H1 (cell line): ENCODE data around the gene SMG9. TPM values are rescaled to one million over a fixed set of nuclear protein-coding genes. Genes with fewer than 3 reads are reported as not detected.
A peak's percentile ranks its signal among the peaks of the same experiment; 100 is the strongest.

Experiments
- CTCF ChIA-PET: fragments of 300-600 bp; sonication (Branson Sonifier 250); formaldehyde crosslinking; loops from one replicate; lab custom pipeline; 2021; ENCODE audit not compliant: partially characterized antibody; lab: Charles Lee
- POLR2A ChIA-PET: fragments of 300-600 bp; sonication (Branson Sonifier 250); formaldehyde crosslinking; loops from one replicate; lab custom pipeline; 2021; ENCODE audit warnings: inconsistent platforms; ENCODE audit not compliant: partially characterized antibody; lab: Charles Lee
- DNase-seq, 2 experiments: peaks; one replicate each; pipeline versions ENCODE4 v3.0.0 to v3.0.0-alpha.2; 2010 to 2022; ENCODE audit warnings: low spot score in 2 of 2, low read depth in 1 of 2, mixed read lengths in 1 of 2
- FAIRE-seq: peaks from 2 replicates; lab custom pipeline; 2011; peaks lifted over from hg19 to GRCh38; lab: Jason Lieb, UNC
- H2AFZ ChIP-seq: 2 replicates; pipeline ENCODE4 v1.8.1; 2012; ENCODE audit warnings: low read length, inconsistent platforms
- H2AK5ac ChIP-seq: 2 replicates; pipeline ENCODE4 v1.6.1; 2013; ENCODE audit warnings: low read depth, low read length
- H2BK120ac ChIP-seq: replicated peaks from 2 replicates; pipeline ENCODE3; 2013; ENCODE audit warnings: low read depth, low read length, inconsistent platforms
- H2BK12ac ChIP-seq: 2 replicates; pipeline ENCODE4 v1.6.1; 2013; ENCODE audit warnings: low read depth, low read length
- H2BK15ac ChIP-seq: 2 replicates; pipeline ENCODE4 v1.6.1; 2013; ENCODE audit warnings: low read length
- H2BK20ac ChIP-seq: 2 replicates; pipeline ENCODE4 v1.6.1; 2013; ENCODE audit warnings: low read length
- H2BK5ac ChIP-seq: 2 replicates; pipeline ENCODE4 v1.6.1; 2013; ENCODE audit warnings: low read depth, low read length
- H3K14ac ChIP-seq: 2 replicates; pipeline ENCODE4 v1.6.1; 2013; ENCODE audit warnings: inconsistent platforms; ENCODE audit not compliant: insufficient read length
- H3K18ac ChIP-seq: 2 replicates; pipeline ENCODE4 v1.6.1; 2013; ENCODE audit warnings: low read length; ENCODE audit errors: extremely low read depth
- H3K23ac ChIP-seq: 2 replicates; pipeline ENCODE4 v1.6.1; 2013; ENCODE audit warnings: inconsistent platforms; ENCODE audit not compliant: insufficient read length
- H3K23me2 ChIP-seq: 2 replicates; pipeline ENCODE4 v1.6.1; 2013; ENCODE audit warnings: low read depth, low read length
- H3K27ac ChIP-seq: 2 replicates; pipeline ENCODE4 v1.6.1; 2011; ENCODE audit warnings: low read depth, low read length, inconsistent platforms
- H3K27me3 ChIP-seq, 4 experiments: replicated peaks in 1 of 4; 1 replicate in 1 of 4; 2 replicates in 3 of 4; pipeline versions ENCODE4 v1.6.1 to v1.8.1; 2011 to 2013; ENCODE audit warnings: low read length in 3 of 4, mild to moderate bottlenecking in 3 of 4, inconsistent platforms in 2 of 4, mixed read lengths in 2 of 4, moderate library complexity in 1 of 4; ENCODE audit not compliant: control insufficient read depth in 3 of 4, insufficient read depth in 3 of 4; ENCODE audit errors: extremely low read depth in 1 of 4
- H3K36me3 ChIP-seq, 4 experiments: 2 replicates each; pipeline versions ENCODE4 v1.6.1 to v1.8.1; 2011 to 2013; ENCODE audit warnings: mild to moderate bottlenecking in 4 of 4, low read length in 3 of 4, moderate library complexity in 2 of 4, control low read depth in 1 of 4, inconsistent platforms in 1 of 4; ENCODE audit not compliant: insufficient read depth in 4 of 4, control insufficient read depth in 2 of 4
- H3K4ac ChIP-seq: replicated peaks from 2 replicates; pipeline ENCODE3; 2013; ENCODE audit warnings: low read length, low read depth, mixed read lengths, inconsistent platforms; ENCODE audit not compliant: insufficient read length
- H3K4me1 ChIP-seq, 4 experiments: replicated peaks in 1 of 4; 1 replicate in 1 of 4; 2 replicates in 3 of 4; pipeline versions ENCODE4 v1.6.1 to v1.8.1; 2011 to 2013; ENCODE audit warnings: low read length in 3 of 4, inconsistent platforms in 2 of 4, mixed read lengths in 1 of 4; ENCODE audit not compliant: insufficient read depth in 4 of 4, control insufficient read depth in 3 of 4
- H3K4me2 ChIP-seq, 2 experiments: 2 replicates each; pipeline versions ENCODE4 v1.6.1 to v1.8.1; 2011 to 2013; ENCODE audit warnings: low read depth in 2 of 2, low read length in 2 of 2, control low read depth in 1 of 2, inconsistent platforms in 1 of 2, mild to moderate bottlenecking in 1 of 2; ENCODE audit not compliant: insufficient read depth in 1 of 2
- H3K4me3 ChIP-seq, 4 experiments: fragments of 200-600, 300-600 bp in 1 of 4; sonication (generic), shearing (Covaris generic), sonication (Bioruptor Twin) in 1 of 4; 2 replicates each; pipeline versions ENCODE4 v1.5.1 to v1.8.1; 2011 to 2016; ENCODE audit warnings: low read length in 4 of 4, low read depth in 3 of 4, control low read depth in 2 of 4, inconsistent platforms in 2 of 4, mild to moderate bottlenecking in 2 of 4, mixed read lengths in 1 of 4, moderate library complexity in 1 of 4; ENCODE audit not compliant: insufficient read depth in 2 of 4; ENCODE audit errors: extremely low read depth in 1 of 4
- H3K56ac ChIP-seq: replicated peaks from 2 replicates; pipeline ENCODE3; 2013; ENCODE audit warnings: low read depth, mild to moderate bottlenecking, mixed read lengths, low read length, inconsistent platforms; ENCODE audit not compliant: insufficient read length
- H3K79me1 ChIP-seq: 2 replicates; pipeline ENCODE4 v1.6.1; 2013; ENCODE audit warnings: low read depth, low read length, control low read depth
- H3K79me2 ChIP-seq, 2 experiments: 2 replicates each; pipeline versions ENCODE4 v1.6.1 to v1.8.1; 2012 to 2013; ENCODE audit warnings: low read length in 2 of 2, mild to moderate bottlenecking in 2 of 2, inconsistent platforms in 1 of 2; ENCODE audit not compliant: insufficient read depth in 2 of 2, control insufficient read depth in 1 of 2
- H3K9ac ChIP-seq, 4 experiments: replicated peaks in 1 of 4; 1 replicate in 1 of 4; 2 replicates in 3 of 4; pipeline versions ENCODE4 v1.6.1 to v1.8.1; 2011 to 2013; ENCODE audit warnings: low read depth in 3 of 4, low read length in 3 of 4, control low read depth in 2 of 4, mild to moderate bottlenecking in 2 of 4, moderate library complexity in 2 of 4, inconsistent platforms in 1 of 4; ENCODE audit errors: extremely low read depth in 1 of 4
- H3K9me3 ChIP-seq, 2 experiments: 2 replicates each; pipeline versions ENCODE4 v1.6.1 to v1.8.1; 2012 to 2013; ENCODE audit warnings: mild to moderate bottlenecking in 2 of 2, moderate library complexity in 2 of 2, control low read depth in 1 of 2, inconsistent platforms in 1 of 2, low read depth in 1 of 2, low read length in 1 of 2, mixed read lengths in 1 of 2; ENCODE audit not compliant: insufficient read depth in 2 of 2
- H4K20me1 ChIP-seq, 2 experiments: replicated peaks in 1 of 2; 2 replicates each; pipeline versions ENCODE3 to v1.8.1; 2011 to 2013; ENCODE audit warnings: inconsistent platforms in 2 of 2, low read length in 2 of 2, mild to moderate bottlenecking in 1 of 2; ENCODE audit not compliant: insufficient read depth in 2 of 2, control insufficient read depth in 1 of 2
- H4K5ac ChIP-seq: 2 replicates; pipeline ENCODE4 v1.6.1; 2013; ENCODE audit warnings: low read length, low read depth, mixed read lengths, inconsistent platforms; ENCODE audit not compliant: insufficient read length
- H4K8ac ChIP-seq: 2 replicates; pipeline ENCODE4 v1.8.0; 2013; ENCODE audit warnings: mild to moderate bottlenecking, moderate library complexity, low read length, inconsistent platforms; ENCODE audit not compliant: insufficient read depth; ENCODE audit errors: extremely low read depth
- H4K91ac ChIP-seq: replicated peaks from 2 replicates; pipeline ENCODE3; 2013; ENCODE audit warnings: low read length, mixed read lengths, inconsistent platforms; ENCODE audit not compliant: insufficient read length
- CHD2 ChIP-seq: IDR thresholded peaks from 2 replicates; pipeline ENCODE4 v1.6.1; 2012; ENCODE audit warnings: low read length, improper control_type of control experiment
- CTBP2 ChIP-seq: IDR thresholded peaks from 2 replicates; pipeline ENCODE4 v1.7.0; 2011; ENCODE audit warnings: borderline replicate concordance, mild to moderate bottlenecking, moderate library complexity, mixed read lengths, low read length; ENCODE audit not compliant: insufficient read depth, insufficient read length
- EZH2 ChIP-seq: fragments of 200-600 bp; sonication (generic); IDR thresholded peaks from 2 replicates; pipeline ENCODE4 v1.7.1; 2012; ENCODE audit warnings: low read depth, mild to moderate bottlenecking, moderate library complexity, low read length, inconsistent platforms; ENCODE audit not compliant: severe bottlenecking
- HDAC2 ChIP-seq, 2 experiments: fragments of 300-600 bp in 1 of 2; sonication (generic) in 1 of 2; IDR thresholded peaks; 2 replicates each; pipeline ENCODE4 v1.6.1; 2011 to 2012; ENCODE audit warnings: low read depth in 2 of 2, low read length in 2 of 2, mild to moderate bottlenecking in 2 of 2, moderate library complexity in 2 of 2, borderline replicate concordance in 1 of 2, inconsistent platforms in 1 of 2
- JUN ChIP-seq: IDR thresholded peaks from 2 replicates; pipeline ENCODE4 v1.6.1; 2011; ENCODE audit warnings: low read depth, mild to moderate bottlenecking, improper control_type of control experiment, low read length
- KDM1A ChIP-seq: fragments of 200-600, 300-600 bp; sonication (generic); IDR thresholded peaks from 2 replicates; pipeline ENCODE4 v1.7.1; 2016; ENCODE audit warnings: mild to moderate bottlenecking, low read length, borderline replicate concordance
- POLR2AphosphoS5 ChIP-seq: IDR thresholded peaks from 2 replicates; pipeline ENCODE4 v1.6.1; 2011; ENCODE audit warnings: low read depth, low read length
- SAP30 ChIP-seq: fragments of 300-600 bp; sonication (generic); IDR thresholded peaks from 2 replicates; pipeline ENCODE4 v1.7.1; 2012; ENCODE audit warnings: low read length, moderate library complexity, mild to moderate bottlenecking, inconsistent platforms; ENCODE audit not compliant: insufficient read depth, insufficient replicate concordance
- SP2 ChIP-seq: IDR thresholded peaks from 2 replicates; pipeline ENCODE4 v1.6.1; 2012; ENCODE audit warnings: mild to moderate bottlenecking, low read length, inconsistent platforms
- SP4 ChIP-seq: IDR thresholded peaks from 2 replicates; pipeline ENCODE4 v1.6.1; 2012; ENCODE audit warnings: low read length, inconsistent platforms
- SRF ChIP-seq: IDR thresholded peaks from 2 replicates; pipeline ENCODE4 v1.6.1; 2011; ENCODE audit warnings: mild to moderate bottlenecking, low read depth, low read length, moderate library complexity
- TBP ChIP-seq: IDR thresholded peaks from 2 replicates; pipeline ENCODE4 v1.6.1; 2011; ENCODE audit warnings: low read depth, low read length, improper control_type of control experiment
- WGBS, 2 experiments: shearing (Covaris generic) in 1 of 2; methylation state at CpG; one replicate each; pipeline versions ENCODE4 v1.1.6 to v1.1.7; 2013 to 2015; ENCODE audit warnings: low lambda C conversion rate in 2 of 2, mixed read lengths in 2 of 2, inconsistent platforms in 1 of 2, low coverage in 1 of 2, missing lambda C conversion rate in 1 of 2; ENCODE audit not compliant: insufficient replicate concordance in 2 of 2, insufficient coverage in 1 of 2, insufficient read length in 1 of 2; ENCODE audit errors: extremely low coverage in 1 of 2, missing lambda C conversion rate in 1 of 2; 5-methylcytosine and 5-hydroxymethylcytosine counted together
- polyA plus RNA-seq, 7 experiments: library from polyadenylated mRNA; depleted of rRNA in 3 of 7; stranded (reverse) in 5 of 7; unstranded in 2 of 7; fragments of >200 nt in 5 of 7; fragments of 200-250 nt in 2 of 7; gene quantifications; 1 replicate in 5 of 7; 2 replicates in 1 of 7; 4 replicates in 1 of 7; pipeline versions ENCODE4 v1.2.1 to v1.2.3, GENCODE V29; 2011 to 2013; ENCODE audit warnings: missing spikeins in 2 of 7, mixed read lengths in 2 of 7
- total RNA-seq: library from RNA; stranded (reverse); fragmentation: NEBNext Ultra II Directional; extraction: Animal tissue kit (Norgen Biotek cat#: 25700); gene quantifications from 2 replicates; pipeline ENCODE4 v1.2.1, GENCODE V29; 2021
- TF ChIP-seq, protein P1 (sequence below): IDR thresholded peaks from 2 replicates; pipeline ENCODE4 v1.6.1; 2011; ENCODE audit warnings: low read depth, mild to moderate bottlenecking, low read length; ENCODE audit not compliant: insufficient read depth

The SMG9 gene
- total and polyA plus RNA-seq, 2 of the 8 experiments (the other 6 are each of a cell fraction or from before 2014, with no cell fraction given): 20.4 to 28.7 TPM

DNA sequence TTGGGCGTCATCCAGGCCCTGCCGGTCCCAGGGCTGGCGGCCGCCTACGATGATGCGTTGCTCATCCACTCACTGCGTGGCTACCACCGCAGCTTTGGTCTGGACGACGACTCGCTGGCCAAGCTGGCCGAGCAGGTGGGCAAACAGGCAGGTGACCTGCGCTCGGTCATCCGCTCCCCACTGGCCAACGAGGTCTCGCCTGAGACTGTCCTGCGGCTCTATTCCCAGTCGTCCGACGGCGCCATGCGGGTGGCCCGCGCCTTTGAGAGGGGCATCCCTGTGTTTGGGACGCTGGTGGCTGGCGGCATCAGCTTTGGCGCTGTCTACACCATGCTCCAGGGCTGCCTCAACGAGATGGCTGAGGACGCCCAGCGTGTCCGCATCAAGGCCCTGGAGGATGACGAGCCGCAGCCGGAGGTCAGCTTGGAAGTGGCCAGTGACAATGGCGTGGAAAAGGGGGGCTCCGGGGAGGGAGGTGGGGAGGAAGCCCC, 35.3 kb downstream of the SMG9 start:
- no peak overlapping the region for H3K27ac ChIP-seq
- no peak overlapping the region for H3K4ac ChIP-seq
- H3K14ac ChIP-seq: no peak overlapping the region
- no peaks in the 10 kb centered on the region for H3K4me1 ChIP-seq
- H3K4me3 ChIP-seq: no peak overlapping the region
- WGBS, 2 experiments: 93% methylated on average over 33 of the region's 37 CpGs; no CpG with 5 or more reads in 1 of the 2 experiments
- no peaks in the 10 kb centered on the region for H4K20me1 ChIP-seq
- H3K4me2 ChIP-seq: no peak overlapping the region
- H4K5ac ChIP-seq: no peak overlapping the region
- no peak overlapping the region for H2AK5ac ChIP-seq
- H3K36me3 ChIP-seq: no peaks in the 10 kb centered on the region
- H4K91ac ChIP-seq: no peak overlapping the region
- H2BK120ac ChIP-seq: no peak overlapping the region
- no peaks in the 10 kb centered on the region for H3K9me3 ChIP-seq
- H3K27me3 ChIP-seq: no peaks in the 10 kb centered on the region
- peak overlapping the region; percentile 79; the same call in 1 of the 2 replicates for H4K8ac ChIP-seq
- H2BK15ac ChIP-seq: no peak overlapping the region
- DNase-seq (no peak), FAIRE-seq (no peak)
- no peaks in the 10 kb centered on the region for H3K23me2 ChIP-seq
- no peak overlapping the region; the same call in 1 of the 2 replicates for H2BK5ac ChIP-seq
- H3K79me2 ChIP-seq: no peaks in the 10 kb centered on the region
- H3K9ac ChIP-seq: no peak overlapping the region
- no peak overlapping the region for H2BK20ac ChIP-seq
- no peak overlapping the region for H3K18ac ChIP-seq
- POLR2A ChIA-PET: no interaction called here
- no peaks in the 10 kb centered on the region for H3K79me1 ChIP-seq
- CTCF ChIA-PET: interaction anchor here (0.9 to 1.2 kb wide), 4 partner anchors 43 to 74 kb away, joined by 3 to 4 read pairs (median 3); no protein-coding TSS in a partner anchor
- no peak overlapping the region for H3K56ac ChIP-seq
- no peak overlapping the region for H3K23ac ChIP-seq
- no peak overlapping the region for H2BK12ac ChIP-seq
- no peak overlapping the region for H2AFZ ChIP-seq
- TF ChIP-seq POLR2AphosphoS5 (no peak), EZH2 (no peak), SRF (no peak), KDM1A (no peak), TBP (no peak), JUN (no peak), HDAC2 (IDR thresholded peaks at IDR 0.05; ENCODE audit: borderline replicate concordance in 1 of 2, low read depth in 2 of 2, low read length in 2 of 2) (no peak), CTBP2 (no peak), SAP30 (no peak), SP4 (no peak), SP2 (no peak), CHD2 (no peak)
- TF ChIP-seq, protein P1, sequence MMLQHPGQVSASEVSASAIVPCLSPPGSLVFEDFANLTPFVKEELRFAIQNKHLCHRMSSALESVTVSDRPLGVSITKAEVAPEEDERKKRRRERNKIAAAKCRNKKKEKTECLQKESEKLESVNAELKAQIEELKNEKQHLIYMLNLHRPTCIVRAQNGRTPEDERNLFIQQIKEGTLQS: no peak
